IMR-90 (cell line): ENCODE data around the gene ROR2. TPM values are rescaled to one million over a fixed set of nuclear protein-coding genes. Genes with fewer than 3 reads are reported as not detected.

Experiments used
- ATAC-seq: fragments of 200-7000 bp; cut with Tn5 transposase; 2 replicates; pipeline ENCODE4 v1.9.1; 2020; ENCODE audit warnings: low read depth, mild to moderate bottlenecking, moderate library complexity
- BruUV-seq: library from RNA; stranded (reverse); fragments of 400-500 nt; replicated peaks from 2 replicates; lab custom pipeline; 2021; lab: Mats Ljungman, UMichigan
- CTCF ChIA-PET: fragments of 300-600 bp; formaldehyde crosslinking; extraction: SDS; loops from one replicate; lab custom pipeline; 2021; ENCODE audit warnings: antibody characterized with exemption; lab: Yijun Ruan, JAX
- POLR2A ChIA-PET: fragments of 300-600 bp; sonication (Branson Sonifier 250); formaldehyde crosslinking; loops from one replicate; lab custom pipeline; 2022; ENCODE audit warnings: antibody characterized with exemption; ENCODE audit not compliant: unreplicated experiment; lab: Charles Lee
- DNase-seq: peaks from one replicate; pipeline ENCODE4 v3.0.0; 2013
- H2AFZ ChIP-seq: replicated peaks from 2 replicates; pipeline ENCODE3; 2013; ENCODE audit warnings: low read length, mild to moderate bottlenecking; ENCODE audit not compliant: poor library complexity
- H2AK5ac ChIP-seq: 2 replicates; pipeline ENCODE4 v1.6.1; 2013; ENCODE audit warnings: low read depth, low read length, inconsistent platforms
- H2AK9ac ChIP-seq: replicated peaks from 2 replicates; pipeline ENCODE3; 2013; ENCODE audit warnings: mild to moderate bottlenecking, low read depth, low read length, moderate library complexity; ENCODE audit not compliant: poor library complexity
- H2BK120ac ChIP-seq: 2 replicates; pipeline ENCODE4 v1.6.1; 2013; ENCODE audit warnings: low read depth, low read length, inconsistent platforms
- H2BK15ac ChIP-seq: 3 replicates; pipeline ENCODE4 v1.6.1; 2013; ENCODE audit warnings: low read depth, low read length, inconsistent platforms
- H2BK20ac ChIP-seq: 2 replicates; pipeline ENCODE4 v1.6.1; 2013; ENCODE audit warnings: low read depth, mild to moderate bottlenecking, inconsistent platforms, low read length, moderate library complexity
- H2BK5ac ChIP-seq: 2 replicates; pipeline ENCODE4 v1.6.1; 2013; ENCODE audit warnings: mild to moderate bottlenecking, low read depth, low read length, inconsistent platforms; ENCODE audit not compliant: poor library complexity, severe bottlenecking
- H3K14ac ChIP-seq: replicated peaks from 2 replicates; pipeline ENCODE4 v1.6.1; 2013; ENCODE audit warnings: low read depth, low read length, inconsistent platforms
- H3K18ac ChIP-seq: 2 replicates; pipeline ENCODE4 v1.6.1; 2013; ENCODE audit warnings: low read depth, low read length, control low read depth
- H3K23ac ChIP-seq: 2 replicates; pipeline ENCODE4 v1.6.1; 2013; ENCODE audit warnings: low read depth, low read length, inconsistent platforms
- H3K27ac ChIP-seq: 2 replicates; pipeline ENCODE4 v1.5.1; 2013; ENCODE audit warnings: mild to moderate bottlenecking, control low read depth, low read length; ENCODE audit not compliant: insufficient read depth
- H3K27me3 ChIP-seq: 2 replicates; pipeline ENCODE4 v1.6.1; 2013; ENCODE audit warnings: low read length; ENCODE audit not compliant: control insufficient read depth, insufficient read depth
- H3K36me3 ChIP-seq: 2 replicates; pipeline ENCODE4 v1.6.1; 2013; ENCODE audit warnings: low read length, mixed read lengths; ENCODE audit not compliant: control insufficient read depth, insufficient read depth
- H3K4ac ChIP-seq: 2 replicates; pipeline ENCODE4 v1.6.1; 2013; ENCODE audit warnings: low read depth, low read length, inconsistent platforms
- H3K4me1 ChIP-seq: 2 replicates; pipeline ENCODE4 v1.6.1; 2013; ENCODE audit warnings: low read length, mixed read lengths; ENCODE audit not compliant: control insufficient read depth, insufficient read depth
- H3K4me2 ChIP-seq: 2 replicates; pipeline ENCODE4 v1.6.1; 2013; ENCODE audit warnings: low read depth, mild to moderate bottlenecking, control low read depth, low read length, moderate library complexity
- H3K4me3 ChIP-seq: 2 replicates; pipeline ENCODE4 v1.5.1; 2013; ENCODE audit warnings: low read depth, mild to moderate bottlenecking, control low read depth, low read length, moderate library complexity; ENCODE audit not compliant: insufficient read depth
- H3K56ac ChIP-seq: 2 replicates; pipeline ENCODE4 v1.6.1; 2013; ENCODE audit warnings: low read length, inconsistent platforms; ENCODE audit not compliant: insufficient read depth; ENCODE audit errors: extremely low read depth
- H3K79me1 ChIP-seq, 2 experiments: 2 replicates each; pipeline ENCODE4 v1.6.1; 2013; ENCODE audit warnings: low read length in 2 of 2, inconsistent platforms in 1 of 2, low read depth in 1 of 2
- H3K9ac ChIP-seq: 2 replicates; pipeline ENCODE4 v1.6.1; 2013; ENCODE audit warnings: low read depth, low read length, control low read depth
- H3K9me1 ChIP-seq: 2 replicates; pipeline ENCODE4 v1.6.1; 2013; ENCODE audit warnings: low read length, inconsistent platforms; ENCODE audit not compliant: insufficient read depth
- H3K9me3 ChIP-seq: 2 replicates; pipeline ENCODE4 v1.6.1; 2013; ENCODE audit warnings: low read length; ENCODE audit not compliant: control insufficient read depth, insufficient read depth
- H4K20me1 ChIP-seq: 2 replicates; pipeline ENCODE4 v1.6.1; 2013; ENCODE audit warnings: low read length, inconsistent platforms; ENCODE audit not compliant: insufficient read depth
- H4K5ac ChIP-seq: 2 replicates; pipeline ENCODE4 v1.6.1; 2013; ENCODE audit warnings: mild to moderate bottlenecking, low read depth, low read length, control low read depth
- H4K8ac ChIP-seq, 2 experiments: 2 replicates each; pipeline ENCODE4 v1.6.1; 2013; ENCODE audit warnings: low read depth in 2 of 2, low read length in 2 of 2, control low read depth in 1 of 2, inconsistent platforms in 1 of 2
- H4K91ac ChIP-seq: 2 replicates; pipeline ENCODE4 v1.6.1; 2013; ENCODE audit warnings: low read depth, low read length, inconsistent platforms; ENCODE audit not compliant: insufficient read depth
- BHLHE40 ChIP-seq: fragments of 150-350 bp; IDR thresholded peaks from 2 replicates; pipeline ENCODE4 v1.6.1; 2016; ENCODE audit warnings: mild to moderate bottlenecking, low read depth, low read length
- CEBPB ChIP-seq: IDR thresholded peaks from 2 replicates; pipeline ENCODE4 v1.6.1; 2012; ENCODE audit warnings: low read depth, low read length, improper control_type of control experiment
- CHD1 ChIP-seq: IDR thresholded peaks from 2 replicates; pipeline ENCODE4 v1.6.1; 2012; ENCODE audit warnings: low read depth, low read length, improper control_type of control experiment
- ELK1 ChIP-seq: fragments of 150-350 bp; IDR thresholded peaks from 2 replicates; pipeline ENCODE4 v1.6.1; 2016; ENCODE audit warnings: low read depth, mild to moderate bottlenecking, low read length, moderate library complexity, borderline replicate concordance
- FOS ChIP-seq: fragments of 150-350 bp; IDR thresholded peaks from 2 replicates; pipeline ENCODE4 v1.6.1; 2016; ENCODE audit warnings: low read depth, low read length
- MAFK ChIP-seq: IDR thresholded peaks from 2 replicates; pipeline ENCODE4 v1.6.1; 2012; ENCODE audit warnings: low read depth, low read length, improper control_type of control experiment
- MAZ ChIP-seq: IDR thresholded peaks from 2 replicates; pipeline ENCODE4 v1.6.1; 2012; ENCODE audit warnings: low read depth, mild to moderate bottlenecking, low read length, improper control_type of control experiment, moderate library complexity, borderline replicate concordance
- MXI1 ChIP-seq: IDR thresholded peaks from 2 replicates; pipeline ENCODE4 v1.6.1; 2012; ENCODE audit warnings: low read depth, mild to moderate bottlenecking, low read length, moderate library complexity, borderline replicate concordance
- NFE2L2 ChIP-seq: fragments of 150-350 bp; IDR thresholded peaks from 2 replicates; pipeline ENCODE4 v1.6.1; 2016; ENCODE audit warnings: low read depth, mild to moderate bottlenecking, low read length
- POLR2A ChIP-seq: IDR thresholded peaks from 2 replicates; pipeline ENCODE4 v1.6.1; 2012; ENCODE audit warnings: mild to moderate bottlenecking, low read depth, low read length
- RAD21 ChIP-seq: IDR thresholded peaks from 2 replicates; pipeline ENCODE4 v1.6.1; 2012; ENCODE audit warnings: low read length, improper control_type of control experiment
- RCOR1 ChIP-seq: IDR thresholded peaks from 2 replicates; pipeline ENCODE4 v1.6.1; 2012; ENCODE audit warnings: mild to moderate bottlenecking, low read length, improper control_type of control experiment; ENCODE audit not compliant: insufficient replicate concordance
- RFX5 ChIP-seq: IDR thresholded peaks from 2 replicates; pipeline ENCODE4 v1.8.0; 2012; ENCODE audit warnings: low read depth, mild to moderate bottlenecking, low read length, moderate library complexity
- SMC3 ChIP-seq: fragments of 150-350 bp; IDR thresholded peaks from 2 replicates; pipeline ENCODE4 v1.6.1; 2016; ENCODE audit warnings: low read depth, mild to moderate bottlenecking, antibody characterized with exemption, low read length, moderate library complexity
- USF2 ChIP-seq: fragments of 150-350 bp; IDR thresholded peaks from 2 replicates; pipeline ENCODE4 v1.6.1; 2017; ENCODE audit warnings: mild to moderate bottlenecking, antibody characterized with exemption, low read length, low read depth
- WGBS, 2 experiments: methylation state at CpG; one replicate each; pipeline versions ENCODE4 v1.1.5 to v1.1.7; 2013; ENCODE audit warnings: missing lambda C conversion rate in 2 of 2; ENCODE audit not compliant: insufficient read length in 1 of 2; ENCODE audit errors: extremely low coverage in 2 of 2; 5-methylcytosine and 5-hydroxymethylcytosine counted together
- dilution Hi-C: fragments of 300-500 bp; cut with HindIII; formaldehyde crosslinking; loops from one replicate; pipeline ENCODE4 v1.14.3; 2018; ENCODE audit warnings: low sequenced_read_pairs; ENCODE audit not compliant: unreplicated experiment
- in situ Hi-C: fragments of 300-500 bp; cut with MboI; formaldehyde crosslinking; loops from 3 replicates; pipeline ENCODE4 v1.14.3; 2019; ENCODE audit warnings: low sequenced_read_pairs, inconsistent platforms, mixed read lengths
- intact Hi-C: fragments of 100-400 bp; cut with micrococcal nuclease; formaldehyde crosslinking; loops from 2 replicates; pipeline ENCODE4 v1.10.0; 2022
- polyA plus RNA-seq, 3 experiments: library from polyadenylated mRNA; depleted of rRNA; stranded (reverse); fragments of >200 nt; gene quantifications; 2 replicates each; pipeline ENCODE4 v1.2.3, GENCODE V29; 2012; ENCODE audit warnings: low replicate concordance in 1 of 3
- total RNA-seq: library from RNA; depleted of rRNA; stranded (reverse); fragments of >200 nt; gene quantifications from 2 replicates; pipeline ENCODE4 v1.2.3, GENCODE V29; 2012

Gene ROR2
- total and polyA plus RNA-seq, 2 of the 4 experiments (the other 2 are of a cell fraction), result 2.3 to 4.8 TPM

- TF ChIP-seq CHD1 (no peak), POLR2A (no peak), BHLHE40 (no peak)
Observed at GRCh38 chr9:91855196-91855595, 94.8 kb downstream of the ROR2 start (continued).

GRCh38 chr9:91852801-91853347, 97.2 kb downstream of the ROR2 start:
- no peak for DNase-seq
- 92% methylated on average over 7 of the region's 18 CpGs; no CpG with 5 or more reads in 1 of the 2 experiments for WGBS, 2 experiments
- Histone ChIP-seq H4K8ac (no peak overlapping the region), H3K9ac (no peak overlapping the region), H2AK9ac (no peak overlapping the region), H2BK5ac (no peak overlapping the region), H2BK120ac (no peak overlapping the region), H3K27ac (no peak overlapping the region), H4K5ac (no peak overlapping the region), H3K23ac (no peak overlapping the region), H3K18ac (no peak overlapping the region), H2BK20ac (no peak overlapping the region), H3K36me3 (peaks cover 6% of the 10 kb centered on the region; the same call in 1 of the 2 replicates), H3K9me1 (peaks cover 5% of the 10 kb centered on the region; the same call in 1 of the 2 replicates), H3K79me1 (peaks cover 0 to 4% of the 10 kb centered on the region in 2 experiments; a peak in 1 of 4 replicates), H3K4ac (no peak overlapping the region), H3K14ac (no peak overlapping the region), H4K91ac (no peak overlapping the region), H2AK5ac (no peak overlapping the region), H3K4me3 (no peak overlapping the region), H3K4me1 (peaks cover 2% of the 10 kb centered on the region; the same call in 1 of the 2 replicates), H2BK15ac (no peak overlapping the region), H2AFZ (no peak overlapping the region), H3K56ac (no peak overlapping the region), H3K4me2 (no peak overlapping the region), H3K9me3 (no peaks in the 10 kb centered on the region), H3K27me3 (no peaks in the 10 kb centered on the region), H4K20me1 (peaks cover 5% of the 10 kb centered on the region)
- dilution Hi-C loops, result no loop called here
- BruUV-seq, result no TSS peak
- CTCF ChIA-PET, result no interaction called here
- no peak for ATAC-seq
- TF ChIP-seq USF2 (no peak), MAFK (no peak), FOS (no peak), POLR2A (no peak), RFX5 (no peak), CEBPB (no peak), CHD1 (no peak), BHLHE40 (no peak), NFE2L2 (no peak), ELK1 (no peak), RAD21 (no peak), MXI1 (no peak), RCOR1 (no peak), SMC3 (no peak), MAZ (no peak)
- POLR2A ChIA-PET, result no interaction called here
- intact Hi-C loops, result no loop called here
- in situ Hi-C loops, result no loop called here
